ENCODE data around the gene PHF2.

The PHF2 gene

DNA sequence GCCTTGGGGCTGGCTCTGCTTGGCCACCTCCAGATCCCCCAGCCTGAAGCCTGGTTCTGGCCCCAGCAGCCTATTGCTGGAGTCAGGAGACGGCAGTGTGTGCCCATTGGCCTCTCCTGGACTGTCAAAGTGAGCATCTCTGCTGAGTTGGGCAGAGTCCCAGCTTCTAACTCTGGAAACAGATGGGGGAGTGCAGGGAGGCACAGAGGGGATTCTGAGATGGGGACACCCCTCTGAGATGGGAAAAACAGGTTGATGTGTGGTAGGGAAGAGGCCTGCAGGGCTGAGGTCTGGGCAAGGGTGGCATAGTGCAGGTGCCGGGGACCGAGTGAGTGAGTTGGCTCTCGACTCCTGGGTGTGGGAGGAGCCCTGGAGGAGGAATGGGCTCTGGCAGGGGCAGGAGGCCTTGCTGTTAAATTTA, 27.5 kb downstream of the PHF2 start:
- H3K4me3 ChIP-seq (ENCODE audit: low read depth, low read length): no peak overlapping the region
- TF ChIP-seq, protein P1, sequence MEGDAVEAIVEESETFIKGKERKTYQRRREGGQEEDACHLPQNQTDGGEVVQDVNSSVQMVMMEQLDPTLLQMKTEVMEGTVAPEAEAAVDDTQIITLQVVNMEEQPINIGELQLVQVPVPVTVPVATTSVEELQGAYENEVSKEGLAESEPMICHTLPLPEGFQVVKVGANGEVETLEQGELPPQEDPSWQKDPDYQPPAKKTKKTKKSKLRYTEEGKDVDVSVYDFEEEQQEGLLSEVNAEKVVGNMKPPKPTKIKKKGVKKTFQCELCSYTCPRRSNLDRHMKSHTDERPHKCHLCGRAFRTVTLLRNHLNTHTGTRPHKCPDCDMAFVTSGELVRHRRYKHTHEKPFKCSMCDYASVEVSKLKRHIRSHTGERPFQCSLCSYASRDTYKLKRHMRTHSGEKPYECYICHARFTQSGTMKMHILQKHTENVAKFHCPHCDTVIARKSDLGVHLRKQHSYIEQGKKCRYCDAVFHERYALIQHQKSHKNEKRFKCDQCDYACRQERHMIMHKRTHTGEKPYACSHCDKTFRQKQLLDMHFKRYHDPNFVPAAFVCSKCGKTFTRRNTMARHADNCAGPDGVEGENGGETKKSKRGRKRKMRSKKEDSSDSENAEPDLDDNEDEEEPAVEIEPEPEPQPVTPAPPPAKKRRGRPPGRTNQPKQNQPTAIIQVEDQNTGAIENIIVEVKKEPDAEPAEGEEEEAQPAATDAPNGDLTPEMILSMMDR (IDR thresholded peaks at IDR 0.05; ENCODE audit: insufficient read depth, low read depth, low read length, missing control alignments): no peak
- DNase-seq (ENCODE audit: low read depth): no peak

DNA sequence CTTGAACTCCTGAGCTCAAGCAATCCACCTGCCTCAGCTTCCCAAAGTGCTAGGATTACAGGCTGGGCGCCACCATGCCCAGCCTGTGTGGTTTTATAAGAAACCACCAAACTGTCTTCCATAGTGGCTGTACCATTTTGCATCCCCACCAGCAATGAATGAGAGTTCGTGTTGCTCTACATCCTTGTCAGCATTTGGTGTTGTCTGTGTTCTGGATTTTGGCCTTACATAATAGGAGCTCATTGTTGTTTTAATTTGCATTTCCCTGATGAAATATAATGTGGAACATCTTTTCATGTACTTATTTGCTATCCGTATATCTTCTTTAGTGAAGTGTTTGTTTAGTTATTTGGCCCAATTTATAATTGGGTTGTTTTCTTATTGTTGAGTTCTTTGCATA, 29.8 kb downstream of the PHF2 start:
- no peak overlapping the region for H3K4me3 ChIP-seq (ENCODE audit: low read depth, low read length)
- TF ChIP-seq, protein P1 (IDR thresholded peaks at IDR 0.05; ENCODE audit: insufficient read depth, low read depth, low read length, missing control alignments): no peak
- DNase-seq (ENCODE audit: low read depth): no peak

DNA sequence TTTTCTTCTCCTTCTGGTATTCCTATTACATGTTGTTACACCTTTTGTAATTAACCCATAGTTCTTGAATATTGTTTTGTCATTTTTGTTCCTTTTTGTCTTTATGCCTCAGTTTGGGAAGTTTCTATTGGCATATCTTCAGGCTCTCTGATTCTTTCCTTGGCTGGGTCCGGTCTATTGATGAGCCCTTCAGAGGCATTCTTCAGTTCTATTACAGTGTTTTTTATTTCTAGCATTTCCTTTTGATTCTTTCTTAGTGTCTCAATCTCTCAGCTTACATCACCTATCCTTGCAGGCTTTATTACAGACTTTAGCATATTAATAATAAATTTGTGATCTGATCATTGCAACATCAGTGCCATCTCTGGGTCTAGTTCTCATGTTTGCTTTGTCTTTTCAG, 33.8 kb downstream of the PHF2 start:
- TF ChIP-seq, protein P1 (IDR thresholded peaks at IDR 0.05; ENCODE audit: insufficient read depth, low read depth, low read length, missing control alignments): no peak
- DNase-seq (ENCODE audit: low read depth): no peak
- H3K4me3 ChIP-seq (ENCODE audit: low read depth, low read length): no peak overlapping the region

DNA sequence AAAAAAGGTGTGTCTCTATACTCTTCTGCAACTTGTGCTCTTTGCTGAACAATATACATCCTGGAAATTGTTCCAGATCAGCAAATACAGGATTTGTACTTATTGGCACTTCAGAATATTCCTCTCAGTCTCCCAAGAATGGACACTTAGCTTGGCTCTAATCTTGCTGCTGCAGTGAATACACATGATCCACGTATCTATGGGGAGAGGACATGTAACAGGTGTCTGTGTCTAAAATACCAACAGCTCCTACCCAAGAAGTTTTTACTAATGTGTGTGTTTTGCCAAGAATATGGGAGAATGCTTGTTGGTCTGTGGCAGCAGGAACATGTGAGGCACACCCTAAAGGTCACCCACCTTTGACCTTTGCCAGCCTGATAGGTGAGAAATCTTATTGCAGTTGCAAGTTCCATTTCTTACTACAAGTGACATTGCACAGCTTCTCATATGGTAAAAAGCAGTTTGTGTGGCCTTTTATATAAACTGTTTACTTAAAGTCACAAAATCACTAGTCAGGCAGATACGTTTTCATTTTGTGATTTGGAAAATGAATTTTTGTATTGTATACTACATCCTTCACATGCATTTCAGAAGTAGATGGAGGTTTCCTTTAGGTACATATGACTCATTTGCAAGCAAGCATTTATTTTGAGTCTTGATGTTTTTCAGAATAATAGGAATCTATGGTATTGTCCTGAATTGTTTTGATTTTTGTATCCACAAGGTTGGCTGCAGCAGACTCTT, 35.8 kb downstream of the PHF2 start:
- no peak overlapping the region for H3K4me3 ChIP-seq (ENCODE audit: low read depth, low read length)
- TF ChIP-seq, protein P1 (IDR thresholded peaks at IDR 0.05; ENCODE audit: insufficient read depth, low read depth, low read length, missing control alignments): no peak
- DNase-seq (ENCODE audit: low read depth): no peak

DNA sequence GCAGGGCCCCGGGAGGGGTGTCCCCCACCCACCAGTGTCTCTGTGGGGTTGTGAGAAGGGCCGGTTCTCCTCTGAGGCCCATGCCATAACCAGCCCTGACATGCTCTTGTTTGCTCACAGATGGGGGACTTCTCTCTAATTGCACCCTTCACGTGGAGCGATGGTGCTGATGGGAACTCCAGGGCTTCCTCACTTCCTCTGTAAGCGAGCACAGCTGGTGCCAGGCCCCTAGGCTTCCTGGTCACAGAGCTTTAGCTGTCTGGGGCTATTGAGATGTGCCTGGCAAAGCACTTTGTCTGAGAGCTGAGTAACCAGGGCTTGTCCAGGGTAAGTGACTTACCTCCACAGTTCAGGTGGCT, 36.4 kb downstream of the PHF2 start:
- DNase-seq (ENCODE audit: low read depth): peak; percentile 46
- H3K4me3 ChIP-seq (ENCODE audit: low read depth, low read length): no peak overlapping the region
- TF ChIP-seq, protein P1 (IDR thresholded peaks at IDR 0.05; ENCODE audit: insufficient read depth, low read depth, low read length, missing control alignments): no peak

DNA sequence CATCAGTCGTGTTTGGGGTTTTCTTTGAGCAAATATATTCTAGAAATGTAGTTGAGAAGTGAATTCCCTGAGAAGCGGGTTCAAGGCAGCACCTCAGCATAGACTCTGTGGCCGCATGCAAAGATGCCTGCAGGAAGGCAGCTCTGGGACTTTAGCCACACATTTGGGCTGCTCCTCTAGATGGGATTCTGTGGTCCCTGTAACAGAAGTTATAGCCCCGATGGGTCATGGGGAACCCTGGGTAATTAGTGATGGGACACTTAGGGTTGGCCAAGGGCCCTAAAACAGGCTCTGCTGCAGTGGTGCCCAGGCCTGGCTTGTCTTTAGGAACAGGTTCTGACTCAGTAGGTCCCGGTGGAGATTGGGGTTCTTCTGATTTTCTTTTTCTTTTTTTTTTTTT, 36.8 kb downstream of the PHF2 start:
- no peak overlapping the region for H3K4me3 ChIP-seq (ENCODE audit: low read depth, low read length)
- TF ChIP-seq, protein P1 (IDR thresholded peaks at IDR 0.05; ENCODE audit: insufficient read depth, low read depth, low read length, missing control alignments): no peak
- DNase-seq (ENCODE audit: low read depth): no peak

DNA sequence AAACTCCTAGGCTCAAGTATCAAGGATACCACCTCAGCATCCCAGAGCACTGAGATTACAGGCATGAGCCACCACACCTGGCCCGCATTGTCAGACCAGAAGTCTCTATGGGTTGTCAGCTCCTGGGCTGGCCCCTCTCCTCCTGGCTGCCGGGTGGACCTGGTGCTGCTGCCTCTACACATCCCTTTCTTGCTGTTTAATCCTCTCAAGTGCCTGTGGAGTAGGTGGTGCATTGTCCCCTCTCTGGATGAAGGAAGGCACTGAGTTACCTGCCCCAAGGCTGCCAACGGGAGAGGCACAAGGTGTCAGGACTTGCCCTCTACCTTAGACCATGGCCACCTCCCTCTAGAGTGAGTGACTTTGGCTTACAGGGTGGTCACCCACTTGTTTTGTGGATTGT, 37.4 kb downstream of the PHF2 start:
- TF ChIP-seq, protein P1 (IDR thresholded peaks at IDR 0.05; ENCODE audit: insufficient read depth, low read depth, low read length, missing control alignments): no peak
- no peak overlapping the region for H3K4me3 ChIP-seq (ENCODE audit: low read depth, low read length)
- no peak for DNase-seq (ENCODE audit: low read depth)
